ENCODE measurements around the gene TRIOBP. TPM values are rescaled to one million over a fixed set of nuclear protein-coding genes. Genes with fewer than 3 reads are reported as not detected.

The TRIOBP gene
- polyA plus RNA-seq, 4 donors: 63.9 to 92.2 (median 79.9) TPM

GRCh38 chr22:37820350-37820749 lies 123.5 kb downstream of the TRIOBP start:
- no peak for DNase-seq (ENCODE audit: low read depth in 4 of 4, low spot score in 2 of 4)

GRCh38 chr22:37822079-37822833 lies 125.4 kb downstream of the TRIOBP start:
- no peak for DNase-seq (ENCODE audit: low read depth in 4 of 4, low spot score in 2 of 4)

GRCh38 chr22:37823134-37823985 lies 126.5 kb downstream of the TRIOBP start, which contains the start of gene GALR3:
Gene GALR3 (plus strand): TSS chr22:37823382. CDS start chr22:37823407, 25 bp downstream.
- DNase-seq (ENCODE audit: low read depth in 4 of 4, low spot score in 2 of 4): no peak

GRCh38 chr22:37824674-37825641 lies 128.1 kb downstream of the TRIOBP start:
- DNase-seq (ENCODE audit: low read depth in 4 of 4, low spot score in 2 of 4): no peak

Other genes with a start within 250 kb of the TRIOBP start
- gene MFNG, start 210.7 kb upstream of the TRIOBP start, polyA plus RNA-seq (ENCODE audit: insufficient read length in 4 of 4): 10 to 100 TPM in 2 of 4 donors, 1 to 10 TPM in 2; 6.6 to 10.7 (median 9.1) TPM
- gene CARD10, start 177.6 kb upstream of the TRIOBP start, polyA plus RNA-seq (ENCODE audit: insufficient read length in 4 of 4): 10 to 100 TPM; 15.8 to 27.6 (median 24.9) TPM
- gene CDC42EP1, start 136.6 kb upstream of the TRIOBP start, polyA plus RNA-seq (ENCODE audit: insufficient read length in 4 of 4): 10 to 100 TPM; 35.5 to 81.5 (median 52.2) TPM
- 10 to 100 TPM; 28.3 to 39.0 (median 32.8) TPM for gene LGALS2, start 117.0 kb upstream of the TRIOBP start, polyA plus RNA-seq (ENCODE audit: insufficient read length in 4 of 4)
- gene GGA1, start 88.2 kb upstream of the TRIOBP start, polyA plus RNA-seq (ENCODE audit: insufficient read length in 4 of 4): 10 to 100 TPM; 38.4 to 79.0 (median 61.9) TPM
- 10 to 100 TPM; 19.8 to 24.8 (median 22.3) TPM for gene SH3BP1, start 57.4 kb upstream of the TRIOBP start, polyA plus RNA-seq (ENCODE audit: insufficient read length in 4 of 4)
- 10 to 100 TPM; 16.7 to 22.7 (median 18.4) TPM for gene PDXP, start 38.3 kb upstream of the TRIOBP start, polyA plus RNA-seq (ENCODE audit: insufficient read length in 4 of 4)
- gene LGALS1, start 21.4 kb upstream of the TRIOBP start, polyA plus RNA-seq (ENCODE audit: insufficient read length in 4 of 4): 100 to 1,000 TPM; 370 to 614 (median 396) TPM
- 10 to 100 TPM; 17.2 to 27.0 (median 23.9) TPM for gene NOL12, start 10.7 kb upstream of the TRIOBP start, polyA plus RNA-seq (ENCODE audit: insufficient read length in 4 of 4)
- 10 to 100 TPM; 11.5 to 18.1 (median 15.5) TPM for gene GCAT, start 110.9 kb downstream of the TRIOBP start, polyA plus RNA-seq (ENCODE audit: insufficient read length in 4 of 4)
- gene GALR3, start 126.3 kb downstream of the TRIOBP start, polyA plus RNA-seq (ENCODE audit: insufficient read length in 4 of 4): under 1 TPM in 1 of 4 donors, not detected in 3; 0.14 TPM
- gene ANKRD54, start 147.3 kb downstream of the TRIOBP start, polyA plus RNA-seq (ENCODE audit: insufficient read length in 4 of 4): 10 to 100 TPM; 21.4 to 33.0 (median 29.8) TPM
- 1,000 to 10,000 TPM in 2 of 4 donors, 100 to 1,000 TPM in 2; 872 to 1,137 (median 1,004) TPM for gene EIF3L, start 152.4 kb downstream of the TRIOBP start, polyA plus RNA-seq (ENCODE audit: insufficient read length in 4 of 4)
- gene MICALL1, start 209.2 kb downstream of the TRIOBP start, polyA plus RNA-seq (ENCODE audit: insufficient read length in 4 of 4): 10 to 100 TPM; 28.3 to 32.4 (median 30.1) TPM

Data from left renal cortex interstitium (tissue), 4 donors.